Natural killer cell (primary cell): Measurements from ENCODE around the gene SCAF8. TPM values are rescaled to one million over a fixed set of nuclear protein-coding genes. Genes with fewer than 3 reads are reported as not detected.
A peak's percentile ranks its signal among the peaks of the same experiment; 100 is the strongest.

ENCODE experiments used
- ATAC-seq, 3 donors: fragments of 150-1000 bp in 2 of 3; fragments of 200-7000 bp in 1 of 3; cut with Tn5 transposase; 1 replicate in 1 of 3; 2 replicates in 2 of 3; pipeline ENCODE4 v1.10.0; 2021; ENCODE audit warnings: mild to moderate bottlenecking in 2 of 3, moderate library complexity in 2 of 3
- DNase-seq, 2 donors: peaks; one replicate each; pipeline versions ENCODE4 v3.0.0 to v3.0.0-alpha.2; 2013 to 2021; ENCODE audit warnings: mixed read lengths in 1 of 2
- H3K27ac ChIP-seq: one replicate; pipeline ENCODE4 v1.5.1; 2013; ENCODE audit warnings: mild to moderate bottlenecking, low read length
- H3K27me3 ChIP-seq: one replicate; pipeline ENCODE4 v1.6.1; 2013; ENCODE audit warnings: low read length; ENCODE audit not compliant: control insufficient read depth, insufficient read depth
- H3K36me3 ChIP-seq: one replicate; pipeline ENCODE4 v1.6.1; 2013; ENCODE audit warnings: low read length; ENCODE audit not compliant: control insufficient read depth, insufficient read depth
- H3K4me1 ChIP-seq: one replicate; pipeline ENCODE4 v1.6.1; 2013; ENCODE audit warnings: low read length; ENCODE audit not compliant: control insufficient read depth, insufficient read depth
- H3K4me3 ChIP-seq: one replicate; pipeline ENCODE4 v1.5.1; 2013; ENCODE audit warnings: low read length
- H3K9me3 ChIP-seq: one replicate; pipeline ENCODE4 v1.6.1; 2013; ENCODE audit warnings: low read length; ENCODE audit not compliant: control insufficient read depth, insufficient read depth
- H3K27ac Mint-ChIP-seq, 2 donors: one replicate each; pipeline ENCODE4 v1.8.0; 2022; ENCODE audit warnings: mild to moderate bottlenecking in 2 of 2, mixed read lengths in 2 of 2, moderate library complexity in 1 of 2
- H3K27me3 Mint-ChIP-seq, 2 donors: one replicate each; pipeline ENCODE4 v1.8.0; 2022; ENCODE audit warnings: low read depth in 2 of 2, mixed read lengths in 2 of 2
- H3K36me3 Mint-ChIP-seq: one replicate; pipeline ENCODE4 v1.8.0; 2022; ENCODE audit warnings: mixed read lengths
- H3K4me1 Mint-ChIP-seq, 2 donors: one replicate each; pipeline ENCODE4 v1.8.0; 2022; ENCODE audit warnings: mixed read lengths in 2 of 2
- H3K4me3 Mint-ChIP-seq: one replicate; pipeline ENCODE4 v1.8.0; 2022; ENCODE audit warnings: mild to moderate bottlenecking, moderate library complexity, mixed read lengths
- H3K9me3 Mint-ChIP-seq, 2 donors: one replicate each; pipeline ENCODE4 v1.8.0; 2022; ENCODE audit warnings: mixed read lengths in 2 of 2
- WGBS: methylation state at CpG from one replicate; pipeline ENCODE4 v1.1.7; 2013; ENCODE audit warnings: missing lambda C conversion rate; ENCODE audit not compliant: insufficient coverage; 5-methylcytosine and 5-hydroxymethylcytosine counted together
- intact Hi-C: fragments of 100-400 bp; cut with micrococcal nuclease; formaldehyde crosslinking; loops from one replicate; pipeline ENCODE4 v1.14.2; 2022
- total RNA-seq, 4 donors: library from RNA; stranded (reverse); fragments of 120-200 nt in 1 of 4; gene quantifications; one replicate each; pipeline versions ENCODE4 v1.2.3 to v1.2.4, GENCODE V29; 2013 to 2022
- TF ChIP-seq, protein P1 (sequence below): fragments of 200-600 bp; IDR thresholded peaks from one replicate; pipeline ENCODE4 v1.8.0; 2022; ENCODE audit warnings: antibody characterized with exemption

SCAF8 gene, protein sequence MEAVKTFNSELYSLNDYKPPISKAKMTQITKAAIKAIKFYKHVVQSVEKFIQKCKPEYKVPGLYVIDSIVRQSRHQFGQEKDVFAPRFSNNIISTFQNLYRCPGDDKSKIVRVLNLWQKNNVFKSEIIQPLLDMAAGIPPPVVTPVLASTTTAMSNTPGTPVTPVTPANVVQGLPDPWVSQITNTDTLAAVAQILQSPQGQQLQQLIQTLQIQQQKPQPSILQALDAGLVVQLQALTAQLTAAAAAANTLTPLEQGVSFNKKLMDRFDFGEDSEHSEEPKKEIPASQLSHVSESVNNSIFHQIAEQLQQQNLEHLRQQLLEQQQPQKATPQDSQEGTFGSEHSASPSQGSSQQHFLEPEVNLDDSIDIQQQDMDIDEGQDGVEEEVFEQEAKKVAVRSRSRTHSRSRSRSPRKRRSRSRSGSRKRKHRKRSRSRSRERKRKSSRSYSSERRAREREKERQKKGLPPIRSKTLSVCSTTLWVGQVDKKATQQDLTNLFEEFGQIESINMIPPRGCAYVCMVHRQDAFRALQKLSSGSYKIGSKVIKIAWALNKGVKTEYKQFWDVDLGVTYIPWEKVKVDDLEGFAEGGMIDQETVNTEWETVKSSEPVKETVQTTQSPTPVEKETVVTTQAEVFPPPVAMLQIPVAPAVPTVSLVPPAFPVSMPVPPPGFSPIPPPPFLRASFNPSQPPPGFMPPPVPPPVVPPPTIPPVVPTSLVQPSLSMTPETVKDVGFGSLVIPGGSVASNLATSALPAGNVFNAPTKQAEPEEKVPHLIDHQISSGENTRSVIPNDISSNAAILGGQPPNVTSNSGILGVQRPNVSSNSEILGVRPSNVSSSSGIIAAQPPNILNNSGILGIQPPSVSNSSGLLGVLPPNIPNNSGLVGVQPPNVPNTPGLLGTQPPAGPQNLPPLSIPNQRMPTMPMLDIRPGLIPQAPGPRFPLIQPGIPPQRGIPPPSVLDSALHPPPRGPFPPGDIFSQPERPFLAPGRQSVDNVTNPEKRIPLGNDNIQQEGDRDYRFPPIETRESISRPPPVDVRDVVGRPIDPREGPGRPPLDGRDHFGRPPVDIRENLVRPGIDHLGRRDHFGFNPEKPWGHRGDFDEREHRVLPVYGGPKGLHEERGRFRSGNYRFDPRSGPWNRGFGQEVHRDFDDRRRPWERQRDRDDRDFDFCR (N-terminal part only)
- 10 to 100 TPM; 60.0 to 74.3 (median 68.2) TPM for total RNA-seq
- total RNA-seq (2013): 71.4 TPM

DNA sequence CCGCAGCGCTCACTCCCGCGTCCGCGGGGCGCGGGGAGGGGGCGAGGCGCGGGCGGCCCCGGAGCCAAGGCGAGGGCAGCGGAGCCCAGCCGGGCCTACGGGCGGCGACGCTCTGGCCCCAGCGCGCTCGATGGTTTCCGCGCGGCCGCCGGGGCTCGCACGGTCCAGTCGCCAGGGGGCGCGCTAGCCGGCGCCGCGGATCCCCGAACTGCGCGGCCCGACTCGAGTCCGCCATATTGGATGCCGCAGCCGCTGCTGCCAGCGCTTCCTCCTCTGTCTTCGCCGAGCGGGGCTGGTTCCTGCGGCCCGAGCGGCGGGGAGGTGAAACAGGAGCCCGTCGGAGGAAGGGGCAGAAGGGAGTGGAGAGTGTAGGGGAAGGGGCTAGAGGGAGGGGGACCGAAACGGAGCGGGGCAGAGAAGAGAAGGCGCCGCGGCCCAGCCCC lies at the start of gene SCAF8:
Gene SCAF8 (plus strand): TSS at position 234 of the 443 bp plus-strand sequence. CDS start 485 bp downstream, outside the sequence.
- peak; percentile 92 to 94 for DNase-seq

DNA sequence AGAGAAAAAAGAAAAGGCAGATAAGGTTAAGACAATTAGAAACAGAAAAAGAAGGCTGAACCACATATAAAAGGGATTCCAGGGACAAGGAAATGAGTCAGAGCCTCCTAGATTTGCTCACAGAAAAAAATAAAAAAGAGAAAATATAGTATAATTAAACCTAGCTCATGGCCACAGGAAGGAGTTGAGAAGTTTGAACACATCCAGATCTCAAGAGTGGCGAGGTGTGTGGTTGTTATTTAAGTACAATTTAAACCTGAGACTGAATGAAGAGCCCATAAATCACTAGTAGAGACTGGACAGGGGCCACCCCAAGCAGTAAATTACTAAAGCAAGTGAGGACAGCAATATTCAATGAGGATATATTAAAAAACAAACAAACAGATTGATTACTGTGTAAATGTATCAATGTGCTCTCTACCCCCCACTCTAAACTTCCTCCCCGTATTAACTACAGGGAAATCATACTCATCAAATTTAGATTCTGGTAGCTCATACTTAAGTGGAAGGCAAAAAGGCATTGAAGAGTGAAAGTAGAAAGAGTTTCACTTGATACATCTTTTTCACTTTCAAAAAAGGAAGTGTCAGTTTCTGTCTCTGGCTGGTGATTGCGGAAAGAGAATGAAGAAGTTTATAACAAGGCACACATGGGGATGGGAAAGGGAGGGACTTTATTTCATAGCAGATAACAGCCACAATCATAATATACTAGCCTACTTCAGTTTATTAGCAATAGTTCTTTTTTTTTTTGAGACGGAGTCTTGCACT lies 49.3 kb upstream of the SCAF8 start:
- no peaks in the 10 kb centered on the region for H3K27me3 ChIP-seq
- WGBS: 15% methylated on average over 2 of the region's 4 CpGs
- H3K4me3 Mint-ChIP-seq: no peak overlapping the region
- intact Hi-C loops: no loop called here
- peak in 1 of 2 donors; percentile 17 for DNase-seq
- H3K27ac ChIP-seq: peak overlapping the region; percentile 65
- no peak overlapping the region for H3K4me3 ChIP-seq
- peak; percentile 64 to 69 (median 69) for ATAC-seq
- no peaks in the 10 kb centered on the region for H3K27me3 Mint-ChIP-seq
- H3K9me3 ChIP-seq: no peaks in the 10 kb centered on the region
- H3K4me1 ChIP-seq: peaks cover 4% of the 10 kb centered on the region
- H3K36me3 Mint-ChIP-seq: no peaks in the 10 kb centered on the region
- TF ChIP-seq, protein P1, sequence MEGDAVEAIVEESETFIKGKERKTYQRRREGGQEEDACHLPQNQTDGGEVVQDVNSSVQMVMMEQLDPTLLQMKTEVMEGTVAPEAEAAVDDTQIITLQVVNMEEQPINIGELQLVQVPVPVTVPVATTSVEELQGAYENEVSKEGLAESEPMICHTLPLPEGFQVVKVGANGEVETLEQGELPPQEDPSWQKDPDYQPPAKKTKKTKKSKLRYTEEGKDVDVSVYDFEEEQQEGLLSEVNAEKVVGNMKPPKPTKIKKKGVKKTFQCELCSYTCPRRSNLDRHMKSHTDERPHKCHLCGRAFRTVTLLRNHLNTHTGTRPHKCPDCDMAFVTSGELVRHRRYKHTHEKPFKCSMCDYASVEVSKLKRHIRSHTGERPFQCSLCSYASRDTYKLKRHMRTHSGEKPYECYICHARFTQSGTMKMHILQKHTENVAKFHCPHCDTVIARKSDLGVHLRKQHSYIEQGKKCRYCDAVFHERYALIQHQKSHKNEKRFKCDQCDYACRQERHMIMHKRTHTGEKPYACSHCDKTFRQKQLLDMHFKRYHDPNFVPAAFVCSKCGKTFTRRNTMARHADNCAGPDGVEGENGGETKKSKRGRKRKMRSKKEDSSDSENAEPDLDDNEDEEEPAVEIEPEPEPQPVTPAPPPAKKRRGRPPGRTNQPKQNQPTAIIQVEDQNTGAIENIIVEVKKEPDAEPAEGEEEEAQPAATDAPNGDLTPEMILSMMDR: no peak
- no peaks in the 10 kb centered on the region for H3K9me3 Mint-ChIP-seq
- H3K4me1 Mint-ChIP-seq: peaks cover 11 to 12% of the 10 kb centered on the region in 2 donors
- H3K27ac Mint-ChIP-seq: peak overlapping the region; percentile 14 to 39
- no peaks in the 10 kb centered on the region for H3K36me3 ChIP-seq

More for the DNA sequence above, at the start of gene SCAF8:
- Mint-ChIP-seq H3K27me3 (no peaks in the 10 kb centered on the region), H3K4me1 (peaks cover 24 to 34% of the 10 kb centered on the region in 2 donors), H3K9me3 (no peaks in the 10 kb centered on the region), H3K36me3 (no peaks in the 10 kb centered on the region), H3K27ac (peak within 1 kb of the TSS; percentile 90 to 95), H3K4me3 (peak within 1 kb of the TSS; percentile 92)
- TF ChIP-seq, protein P1: peak; percentile 87
- peak within 1 kb of the TSS; percentile 96 for H3K27ac ChIP-seq
- intact Hi-C loops: loop anchor here (1.0 to 5.0 kb wide), 3 partner anchors 58 to 579 kb away; partner anchors contain the start of gene TFB1M
- H3K4me3 ChIP-seq: peak within 1 kb of the TSS; percentile 89
- no peaks in the 10 kb centered on the region for H3K36me3 ChIP-seq
- no peaks in the 10 kb centered on the region for H3K9me3 ChIP-seq
- peaks cover 29% of the 10 kb centered on the region for H3K4me1 ChIP-seq
- peak; percentile 66 to 89 (median 73) for ATAC-seq
- no peaks in the 10 kb centered on the region for H3K27me3 ChIP-seq
- under 1% methylated on average over 61 of the region's 61 CpGs for WGBS

DNA sequence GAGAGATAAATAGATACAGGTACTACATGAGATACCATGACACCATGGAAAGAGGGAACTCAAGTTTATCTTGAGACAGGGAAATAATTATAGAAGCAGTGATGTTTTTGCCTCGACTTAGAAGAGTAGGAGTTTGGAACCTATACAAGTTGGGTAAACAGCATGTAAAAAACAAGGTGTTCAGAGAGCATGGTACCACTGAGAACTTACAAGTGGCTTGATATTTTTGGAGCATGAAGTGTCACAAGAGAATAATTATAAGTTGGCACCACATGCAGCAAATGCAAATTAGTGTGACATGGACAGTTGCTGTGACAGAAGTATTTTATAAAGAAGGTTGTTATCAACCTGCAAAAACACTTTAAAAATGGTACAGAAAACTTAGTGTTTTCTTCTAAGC lies 47.1 kb upstream of the SCAF8 start:
- H3K4me3 ChIP-seq: no peak overlapping the region
- Mint-ChIP-seq H3K9me3 (no peaks in the 10 kb centered on the region), H3K27ac (no peak overlapping the region), H3K36me3 (no peaks in the 10 kb centered on the region), H3K4me3 (no peak overlapping the region), H3K4me1 (peaks cover 11 to 12% of the 10 kb centered on the region in 2 donors), H3K27me3 (no peaks in the 10 kb centered on the region)
- H3K9me3 ChIP-seq: no peaks in the 10 kb centered on the region
- 85% methylated on average over 1 of the region's 1 CpG for WGBS
- peaks cover 4% of the 10 kb centered on the region for H3K4me1 ChIP-seq
- no peaks in the 10 kb centered on the region for H3K36me3 ChIP-seq
- ATAC-seq: no peak
- intact Hi-C loops: no loop called here
- TF ChIP-seq, protein P1: no peak
- no peak for DNase-seq
- no peak overlapping the region for H3K27ac ChIP-seq
- no peaks in the 10 kb centered on the region for H3K27me3 ChIP-seq
